ENCODE data around the gene FIBCD1. TPM values are rescaled to one million over a fixed set of nuclear protein-coding genes. Genes with fewer than 3 reads are reported as not detected.

Gene FIBCD1
- total and polyA plus RNA-seq, 8 donors, result 0.64 to 11.4 (median 1.6) TPM

DNA sequence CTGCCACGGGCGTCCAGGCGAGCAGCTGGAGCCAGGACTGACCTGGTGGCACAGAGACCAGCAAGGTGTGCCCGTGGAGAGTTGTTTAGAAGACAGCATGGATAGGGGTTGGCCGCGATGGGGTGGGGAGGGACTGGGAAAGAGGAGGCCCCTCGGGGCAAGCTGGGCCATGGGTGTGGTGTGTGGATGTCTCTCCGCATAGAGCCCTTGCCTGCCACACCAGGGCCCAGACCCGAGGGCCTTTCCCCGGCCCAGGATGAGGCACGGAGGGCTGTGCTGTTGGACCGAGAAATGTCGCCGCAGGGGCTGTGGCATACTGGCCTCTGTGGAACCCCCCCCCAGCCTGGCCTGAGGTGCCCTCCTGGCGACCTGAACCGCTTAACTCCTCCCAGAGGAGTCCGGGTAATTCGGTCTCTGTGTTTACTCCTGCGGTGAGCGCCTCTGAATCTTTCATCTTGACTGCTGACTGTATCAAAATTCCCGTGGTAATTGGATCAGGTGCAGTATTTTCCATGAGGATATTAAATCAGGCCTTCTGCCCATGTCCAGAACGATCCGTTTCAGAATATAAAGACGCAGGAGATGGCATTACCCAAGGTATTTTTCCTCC lies 47.4 kb upstream of the FIBCD1 start:
- TF ChIP-seq CTCF (IDR thresholded peaks at IDR 0.05), result no peak
- ATAC-seq (no peak), DNase-seq (no peak)
- Histone ChIP-seq H3K9me3 (no peaks in the 10 kb centered on the region), H3K27ac (no peak overlapping the region), H3K36me3 (no peaks in the 10 kb centered on the region), H3K27me3 (peaks cover 0 to 53% of the 10 kb centered on the region in 2 donors), H3K4me1 (no peaks in the 10 kb centered on the region), H3K4me3 (no peak overlapping the region)
- intact Hi-C loops (cut with DNase I), result no loop called here

- H3K4me3 ChIP-seq, result no peak overlapping the region
- no peak for TF ChIP-seq CTCF (IDR thresholded peaks at IDR 0.05)
- DNase-seq (no peak), ATAC-seq (no peak)
- peaks cover 0 to 54% of the 10 kb centered on the region in 2 donors for H3K27me3 ChIP-seq
- H3K4me1 ChIP-seq, result no peaks in the 10 kb centered on the region
- H3K27ac ChIP-seq, result no peak overlapping the region
- H3K9me3 ChIP-seq, result no peaks in the 10 kb centered on the region
- intact Hi-C loops (cut with DNase I), result no loop called here
- no peaks in the 10 kb centered on the region for H3K36me3 ChIP-seq
Observed at GRCh38 chr9:130985606-130986162, 46.6 kb upstream of the FIBCD1 start.

DNA sequence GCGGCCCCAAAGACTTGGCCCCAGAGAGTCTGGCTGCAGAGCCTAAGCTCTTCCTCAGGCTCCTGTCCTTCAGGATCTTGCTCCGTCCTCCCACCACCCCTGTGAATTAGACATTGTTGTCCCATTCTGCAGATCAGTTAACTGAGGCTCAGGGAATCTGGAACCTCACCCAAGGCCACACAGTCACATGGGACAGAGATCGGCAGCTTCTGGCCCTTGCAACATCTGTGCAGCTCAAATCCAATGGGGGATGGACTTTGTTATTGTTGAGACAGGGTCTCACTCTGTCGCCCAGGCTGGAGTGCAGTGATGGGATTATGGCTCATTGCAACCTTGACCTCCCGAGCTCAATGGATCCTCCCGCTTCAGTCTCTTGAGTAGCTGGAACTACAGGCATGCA lies 46.0 kb upstream of the FIBCD1 start:
- intact Hi-C loops (cut with DNase I), result no loop called here
- H3K36me3 ChIP-seq, result no peaks in the 10 kb centered on the region
- no peak for TF ChIP-seq CTCF (IDR thresholded peaks at IDR 0.05)

DNA sequence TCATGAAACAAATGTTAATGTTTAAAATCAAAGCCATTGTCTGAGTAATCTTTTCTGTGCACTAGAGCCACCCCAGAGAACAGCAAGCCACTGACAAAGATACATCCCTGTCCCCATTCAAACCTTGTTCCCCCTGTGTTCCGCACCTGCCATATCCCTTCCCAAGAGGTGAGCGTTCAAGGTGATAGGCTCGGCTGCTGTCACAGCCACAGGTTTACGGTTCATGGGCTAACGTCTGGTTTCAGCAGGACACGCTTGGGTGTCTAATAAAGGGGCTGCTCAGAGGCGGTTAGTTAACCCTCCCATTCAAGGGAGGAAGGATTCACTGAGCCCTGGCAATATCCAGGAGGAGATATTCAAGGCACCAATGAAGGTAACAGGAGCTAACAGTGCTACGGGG lies 45.5 kb upstream of the FIBCD1 start:
- intact Hi-C loops (cut with DNase I), result no loop called here
- no peak for ATAC-seq
- no peak for TF ChIP-seq CTCF (IDR thresholded peaks at IDR 0.05)

More for the DNA sequence above, 46.0 kb upstream of the FIBCD1 start:
- no peak for DNase-seq
- no peak for ATAC-seq
- Histone ChIP-seq H3K4me3 (no peak overlapping the region), H3K27ac (no peak overlapping the region), H3K4me1 (no peaks in the 10 kb centered on the region), H3K27me3 (peaks cover 0 to 56% of the 10 kb centered on the region in 2 donors), H3K9me3 (no peaks in the 10 kb centered on the region)

DNA sequence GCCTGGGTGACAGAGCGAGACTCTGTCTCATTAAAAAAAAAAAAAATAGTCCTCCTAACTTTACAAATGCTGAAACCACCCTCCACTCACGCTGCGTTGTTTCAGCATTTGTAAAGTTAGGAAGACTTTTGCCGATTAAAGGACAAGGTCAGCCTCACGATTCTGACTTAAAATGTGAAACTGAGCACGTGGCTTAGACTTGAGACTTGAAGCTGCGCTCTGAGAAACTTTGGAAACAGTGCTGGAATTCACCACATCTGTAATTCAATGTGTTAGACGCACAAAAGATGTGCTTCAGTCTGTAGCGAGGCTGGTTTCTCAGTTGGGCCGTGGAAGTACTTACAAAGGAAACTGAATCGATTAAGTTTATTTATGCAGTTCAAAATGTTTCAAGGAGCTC lies 44.9 kb upstream of the FIBCD1 start:
- H3K4me3 ChIP-seq, result no peak overlapping the region
- H3K36me3 ChIP-seq, result no peaks in the 10 kb centered on the region
- TF ChIP-seq CTCF (IDR thresholded peaks at IDR 0.05), result no peak
- DNase-seq, result no peak
- no peaks in the 10 kb centered on the region for H3K9me3 ChIP-seq
- no peak for ATAC-seq
- H3K4me1 ChIP-seq, result no peaks in the 10 kb centered on the region
- intact Hi-C loops (cut with DNase I), result no loop called here
- peaks cover 0 to 56% of the 10 kb centered on the region in 2 donors for H3K27me3 ChIP-seq
- no peak overlapping the region for H3K27ac ChIP-seq

More for the DNA sequence above, 45.5 kb upstream of the FIBCD1 start:
- H3K27ac ChIP-seq, result no peak overlapping the region
- H3K4me3 ChIP-seq, result no peak overlapping the region
- no peaks in the 10 kb centered on the region for H3K9me3 ChIP-seq
- H3K36me3 ChIP-seq, result no peaks in the 10 kb centered on the region
- no peak for DNase-seq
- peaks cover 0 to 56% of the 10 kb centered on the region in 2 donors for H3K27me3 ChIP-seq
- no peaks in the 10 kb centered on the region for H3K4me1 ChIP-seq
